ENCODE measurements around the gene FIBP. TPM values are rescaled to one million over a fixed set of nuclear protein-coding genes. Genes with fewer than 3 reads are reported as not detected.

Gene FIBP
- total RNA-seq, 4 donors from 2014 or later: 53.6 to 73.2 (median 63.7) TPM

DNA sequence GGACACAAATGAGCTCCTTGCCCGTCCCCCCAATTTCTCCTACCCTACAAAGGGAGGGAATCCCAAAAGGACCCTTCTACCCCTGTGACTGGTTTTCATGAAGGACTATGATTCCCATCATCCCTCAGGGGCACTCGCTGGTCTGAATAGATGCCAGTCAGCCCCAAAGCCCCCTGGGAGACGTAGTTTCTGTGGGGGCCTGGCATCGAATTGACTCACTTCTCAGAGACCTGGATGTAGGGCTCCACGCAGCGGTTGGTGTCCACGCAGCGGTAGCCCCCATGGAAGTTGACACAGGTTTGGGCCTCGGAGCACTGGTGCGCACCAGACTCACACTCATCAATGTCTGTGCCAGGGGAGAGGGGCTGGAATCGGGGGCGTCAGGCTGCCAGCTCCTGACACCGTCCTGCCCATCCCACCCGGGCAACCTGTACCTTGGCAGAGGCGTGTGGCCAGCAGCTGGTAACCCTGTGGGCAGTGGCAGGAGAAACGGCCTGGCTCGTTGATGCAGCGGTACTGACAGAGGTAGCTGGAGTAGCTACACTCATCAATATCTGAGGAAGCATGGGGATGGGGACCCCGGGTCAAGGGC, 20.1 kb downstream of the FIBP start:
- TF ChIP-seq, protein P1, sequence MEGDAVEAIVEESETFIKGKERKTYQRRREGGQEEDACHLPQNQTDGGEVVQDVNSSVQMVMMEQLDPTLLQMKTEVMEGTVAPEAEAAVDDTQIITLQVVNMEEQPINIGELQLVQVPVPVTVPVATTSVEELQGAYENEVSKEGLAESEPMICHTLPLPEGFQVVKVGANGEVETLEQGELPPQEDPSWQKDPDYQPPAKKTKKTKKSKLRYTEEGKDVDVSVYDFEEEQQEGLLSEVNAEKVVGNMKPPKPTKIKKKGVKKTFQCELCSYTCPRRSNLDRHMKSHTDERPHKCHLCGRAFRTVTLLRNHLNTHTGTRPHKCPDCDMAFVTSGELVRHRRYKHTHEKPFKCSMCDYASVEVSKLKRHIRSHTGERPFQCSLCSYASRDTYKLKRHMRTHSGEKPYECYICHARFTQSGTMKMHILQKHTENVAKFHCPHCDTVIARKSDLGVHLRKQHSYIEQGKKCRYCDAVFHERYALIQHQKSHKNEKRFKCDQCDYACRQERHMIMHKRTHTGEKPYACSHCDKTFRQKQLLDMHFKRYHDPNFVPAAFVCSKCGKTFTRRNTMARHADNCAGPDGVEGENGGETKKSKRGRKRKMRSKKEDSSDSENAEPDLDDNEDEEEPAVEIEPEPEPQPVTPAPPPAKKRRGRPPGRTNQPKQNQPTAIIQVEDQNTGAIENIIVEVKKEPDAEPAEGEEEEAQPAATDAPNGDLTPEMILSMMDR (IDR thresholded peaks at IDR 0.05): no peak
- WGBS, 2 donors: 81% methylated on average over 17 to 19 of the region's 19 CpGs

DNA sequence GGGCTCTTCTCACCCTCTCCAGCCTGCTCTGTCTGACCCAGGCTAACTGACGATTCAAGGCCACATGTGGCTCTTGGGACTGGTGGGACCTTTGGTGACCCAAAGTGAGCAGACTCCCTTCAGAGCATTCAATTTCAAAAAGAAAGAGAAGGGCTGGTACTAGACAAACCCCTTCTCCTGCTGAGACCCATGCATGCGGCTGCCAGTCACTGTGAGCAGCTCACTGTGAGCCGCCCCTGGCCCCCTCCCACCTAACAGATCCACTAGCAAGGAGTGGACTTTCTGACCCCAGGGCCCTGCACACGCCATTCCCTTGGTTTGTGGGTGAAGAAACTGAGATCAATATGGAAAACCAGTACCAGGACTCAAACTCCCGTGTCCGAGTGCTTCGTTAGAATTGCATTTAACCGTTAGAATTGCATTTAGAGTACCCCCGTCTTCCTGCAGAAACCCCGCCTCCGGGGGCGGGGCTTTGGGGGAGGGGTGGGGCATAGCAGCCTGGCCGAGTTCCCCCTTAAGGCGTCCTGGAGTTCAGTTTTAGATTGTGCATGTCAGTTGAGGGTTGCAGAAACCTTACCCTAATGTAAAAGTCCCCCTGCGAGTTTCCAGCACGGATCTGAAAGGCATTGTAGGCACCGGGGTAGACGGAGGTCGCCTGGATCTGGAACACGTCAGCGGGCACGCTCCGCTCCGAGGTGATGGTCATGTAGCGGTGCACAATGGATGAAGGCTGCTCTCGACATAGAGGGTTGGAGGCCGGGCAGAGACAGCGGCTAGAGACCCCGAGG, 20.8 kb downstream of the FIBP start:
- no peak overlapping the region for H3K27ac ChIP-seq
- DNase-seq (ENCODE audit: low spot score in 2 of 2): no peak
- TF ChIP-seq, protein P1 (IDR thresholded peaks at IDR 0.05): no peak
- TF ChIP-seq EP300 (IDR thresholded peaks at IDR 0.05): no peak
- no peak for TF ChIP-seq POLR2A (IDR thresholded peaks at IDR 0.05)
- H3K9me3 ChIP-seq: no peaks in the 10 kb centered on the region
- WGBS, 2 donors: 55 to 56% methylated on average over 29 of the region's 29 CpGs
- peaks cover 0 to 84% (median 24%) of the 10 kb centered on the region in 3 donors for H3K36me3 ChIP-seq
- no peaks in the 10 kb centered on the region for H3K27me3 ChIP-seq
- no peak overlapping the region for H3K4me3 ChIP-seq
- peaks cover 0 to 42% (median 7%) of the 10 kb centered on the region in 4 donors for H3K4me1 ChIP-seq

More for the DNA sequence above, 20.1 kb downstream of the FIBP start:
- no peaks in the 10 kb centered on the region for H3K9me3 ChIP-seq
- H3K27ac ChIP-seq: no peak overlapping the region
- H3K4me1 ChIP-seq: peaks cover 0 to 40% (median 7%) of the 10 kb centered on the region in 4 donors
- DNase-seq (ENCODE audit: low spot score in 2 of 2): no peak
- H3K4me3 ChIP-seq: no peak overlapping the region
- peaks cover 0 to 77% (median 23%) of the 10 kb centered on the region in 3 donors for H3K36me3 ChIP-seq
- no peaks in the 10 kb centered on the region for H3K27me3 ChIP-seq

- TF ChIP-seq EP300 (IDR thresholded peaks at IDR 0.05): no peak
- TF ChIP-seq, protein P1 (IDR thresholded peaks at IDR 0.05): no peak
- TF ChIP-seq POLR2A (IDR thresholded peaks at IDR 0.05): no peak
- Histone ChIP-seq H3K4me1 (peaks cover 0 to 43% (median 8%) of the 10 kb centered on the region in 4 donors), H3K36me3 (peaks cover 0 to 92% (median 30%) of the 10 kb centered on the region in 3 donors), H3K9me3 (no peaks in the 10 kb centered on the region), H3K27me3 (no peaks in the 10 kb centered on the region), H3K4me3 (no peak overlapping the region), H3K27ac (no peak overlapping the region)
- DNase-seq (ENCODE audit: low spot score in 2 of 2): no peak
- WGBS, 2 donors: 77 to 78% methylated on average over 18 to 20 of the region's 21 CpGs
Observed at GRCh38 chr11:65866509-65867283, 21.6 kb downstream of the FIBP start.

DNA sequence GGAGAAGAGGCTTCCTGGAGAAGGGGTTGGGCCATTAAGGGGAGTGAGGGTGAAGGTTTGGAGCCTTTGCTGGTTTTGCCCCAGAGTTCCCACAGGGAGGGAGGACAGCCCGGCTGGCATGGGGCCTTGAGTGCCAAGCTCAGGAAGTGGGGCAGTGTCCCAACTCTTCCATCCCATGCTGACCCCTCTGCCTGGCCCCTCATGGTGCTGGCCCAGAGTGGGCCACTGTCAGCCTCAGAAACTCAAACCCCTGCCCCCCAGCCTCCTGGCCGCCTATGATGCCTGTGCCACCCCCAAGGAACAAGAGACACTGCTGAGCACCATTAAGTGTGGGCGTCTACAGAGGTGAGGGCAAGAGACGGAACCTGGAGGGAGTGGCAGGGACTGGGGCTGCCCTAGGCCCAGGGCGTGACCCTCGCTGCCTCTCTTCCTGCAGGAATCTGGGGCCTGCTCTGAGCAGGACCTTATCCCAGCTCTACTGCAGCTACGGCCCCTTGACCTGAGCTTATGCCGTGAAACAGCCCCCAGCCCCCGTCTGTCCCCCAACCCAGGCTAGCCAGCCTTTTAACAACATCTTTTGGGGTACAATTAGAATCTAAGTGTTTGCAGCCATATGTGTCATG, 22.6 kb downstream of the FIBP start:
- Histone ChIP-seq H3K27ac (no peak overlapping the region), H3K27me3 (no peaks in the 10 kb centered on the region), H3K4me3 (no peak overlapping the region), H3K4me1 (peaks cover 0 to 41% (median 11%) of the 10 kb centered on the region in 4 donors), H3K9me3 (no peaks in the 10 kb centered on the region), H3K36me3 (peaks cover 0 to 90% (median 30%) of the 10 kb centered on the region in 3 donors)
- TF ChIP-seq EP300 (IDR thresholded peaks at IDR 0.05) (no peak), POLR2A (IDR thresholded peaks at IDR 0.05) (no peak)
- TF ChIP-seq, protein P1 (IDR thresholded peaks at IDR 0.05): no peak
- DNase-seq (ENCODE audit: low spot score in 2 of 2): no peak
- WGBS, 2 donors: 70 to 71% methylated on average over 9 of the region's 9 CpGs
